SK-N-SH treated with all-trans-retinoic acid at 6 μM for 48 hours (cell line): ENCODE data around the gene NUB1.

Experiments
- ATAC-seq: fragments of 200-7000 bp; cut with Tn5 transposase; 3 replicates; pipeline ENCODE4 v1.9.1; 2020; ENCODE audit warnings: mild to moderate bottlenecking, moderate library complexity
- ARNTL ChIP-seq: fragments of 450-650 bp; formaldehyde crosslinking; IDR thresholded peaks from 2 replicates; pipeline ENCODE4 v1.5.0; 2020; ENCODE audit warnings: low read depth, mild to moderate bottlenecking, moderate library complexity, borderline replicate concordance
- BACH2 ChIP-seq: fragments of 250-450 bp; sonication (Bioruptor Pico); IDR thresholded peaks from 2 replicates; pipeline ENCODE4 v1.9.0; 2021; ENCODE audit warnings: mild to moderate bottlenecking, borderline replicate concordance
- CREB5 ChIP-seq: fragments of 250-450 bp; sonication (Bioruptor Pico); IDR thresholded peaks from 2 replicates; pipeline ENCODE4 v1.5.1; 2020; ENCODE audit warnings: low read depth, mild to moderate bottlenecking, moderate library complexity
- CSDC2 ChIP-seq: fragments of 250-450 bp; sonication (Bioruptor Pico); IDR thresholded peaks from 2 replicates; pipeline ENCODE4 v1.5.0; 2020; ENCODE audit warnings: mild to moderate bottlenecking, moderate library complexity
- CSRNP3 ChIP-seq: fragments of 250-450 bp; sonication (Bioruptor Pico); IDR thresholded peaks from 2 replicates; pipeline ENCODE4 v1.5.1; 2021; ENCODE audit warnings: mild to moderate bottlenecking, moderate library complexity
- ESRRG ChIP-seq: fragments of 250-450 bp; sonication (Bioruptor Pico); IDR thresholded peaks from 2 replicates; pipeline ENCODE4 v1.6.1; 2021; ENCODE audit warnings: mild to moderate bottlenecking
- GLIS3 ChIP-seq: fragments of 250-450 bp; sonication (Bioruptor Pico); IDR thresholded peaks from 2 replicates; pipeline ENCODE4 v1.5.0; 2020; ENCODE audit warnings: mild to moderate bottlenecking, moderate library complexity
- ISL1 ChIP-seq: fragments of 250-450 bp; sonication (Bioruptor Pico); IDR thresholded peaks from 2 replicates; pipeline ENCODE4 v2.1.2; 2022; ENCODE audit warnings: mild to moderate bottlenecking, moderate library complexity
- OSR1 ChIP-seq: fragments of 250-450 bp; sonication (Bioruptor Pico); IDR thresholded peaks from 2 replicates; pipeline ENCODE4 v1.8.0; 2022; ENCODE audit warnings: moderate library complexity, mild to moderate bottlenecking, inconsistent platforms
- POU6F1 ChIP-seq: fragments of 250-450 bp; sonication (Bioruptor Pico); IDR thresholded peaks from 2 replicates; pipeline ENCODE4 v1.8.0; 2021; ENCODE audit warnings: low read depth, mild to moderate bottlenecking, moderate library complexity, borderline replicate concordance
- PPARA ChIP-seq: fragments of 250-450 bp; sonication (Bioruptor Pico); IDR thresholded peaks from 2 replicates; pipeline ENCODE4 v1.5.0; 2020; ENCODE audit warnings: mild to moderate bottlenecking, borderline replicate concordance
- RARB ChIP-seq: fragments of 250-450 bp; sonication (Bioruptor Pico); IDR thresholded peaks from 2 replicates; pipeline ENCODE4 v1.8.0; 2021; ENCODE audit warnings: mild to moderate bottlenecking, moderate library complexity
- SNAI2 ChIP-seq: fragments of 250-450 bp; sonication (Bioruptor Pico); IDR thresholded peaks from 2 replicates; pipeline ENCODE4 v1.5.0; 2020; ENCODE audit warnings: mild to moderate bottlenecking, moderate library complexity
- TCF4 ChIP-seq: fragments of 250-450 bp; sonication (Bioruptor Pico); IDR thresholded peaks from 2 replicates; pipeline ENCODE4 v1.8.0; 2021; ENCODE audit warnings: mild to moderate bottlenecking, moderate library complexity, borderline replicate concordance
- TOX ChIP-seq: fragments of 250-450 bp; sonication (Bioruptor Pico); IDR thresholded peaks from 2 replicates; pipeline ENCODE4 v1.8.0; 2021; ENCODE audit warnings: mild to moderate bottlenecking, moderate library complexity, borderline replicate concordance
- TSHZ2 ChIP-seq: fragments of 250-450 bp; sonication (Bioruptor Pico); IDR thresholded peaks from 2 replicates; pipeline ENCODE4 v1.5.0; 2020; ENCODE audit warnings: mild to moderate bottlenecking, moderate library complexity
- ZC3H10 ChIP-seq: fragments of 250-450 bp; sonication (Bioruptor Pico); IDR thresholded peaks from 2 replicates; pipeline ENCODE4 v1.5.1; 2021; ENCODE audit warnings: mild to moderate bottlenecking, moderate library complexity
- ZFP3 ChIP-seq: fragments of 250-450 bp; sonication (Bioruptor Pico); IDR thresholded peaks from 2 replicates; pipeline ENCODE4 v1.5.0; 2020; ENCODE audit warnings: mild to moderate bottlenecking, moderate library complexity
- ZFP30 ChIP-seq: fragments of 450-650 bp; formaldehyde crosslinking; IDR thresholded peaks from 2 replicates; pipeline ENCODE4 v1.5.0; 2022; ENCODE audit warnings: mild to moderate bottlenecking, moderate library complexity
- ZNF565 ChIP-seq: fragments of 450-650 bp; formaldehyde crosslinking; conservative IDR thresholded peaks from 2 replicates; pipeline ENCODE4 v1.5.0; 2020; ENCODE audit warnings: low read depth, mild to moderate bottlenecking, moderate library complexity
- ZNF70 ChIP-seq: fragments of 450-650 bp; formaldehyde crosslinking; IDR thresholded peaks from 2 replicates; pipeline ENCODE4 v1.5.0; 2020; ENCODE audit warnings: mild to moderate bottlenecking, moderate library complexity
- ZNF8 ChIP-seq: fragments of 450-650 bp; formaldehyde crosslinking; IDR thresholded peaks from 2 replicates; pipeline ENCODE4 v1.5.0; 2020; ENCODE audit warnings: mild to moderate bottlenecking, moderate library complexity

Gene NUB1

GRCh38 chr7:151330181-151330580 is 11.4 kb upstream of the NUB1 start:
- no peak; the same call in 2 of the 3 replicates for ATAC-seq
- TF ChIP-seq TCF4 (CRISPR knock-in tag), result no peak
- TF ChIP-seq CSRNP3 (CRISPR knock-in tag), result no peak
- TF ChIP-seq OSR1 (CRISPR knock-in tag), result no peak
- no peak for TF ChIP-seq ZFP30

GRCh38 chr7:151330661-151331060 is 11.0 kb upstream of the NUB1 start:
- ATAC-seq, result no peak
- no peak for TF ChIP-seq GLIS3 (CRISPR knock-in tag)
- no peak for TF ChIP-seq CSDC2 (CRISPR knock-in tag)
- no peak for TF ChIP-seq CSRNP3 (CRISPR knock-in tag)
- no peak for TF ChIP-seq ESRRG (CRISPR knock-in tag)
- TF ChIP-seq ISL1 (CRISPR knock-in tag), result no peak
- no peak for TF ChIP-seq SNAI2 (CRISPR knock-in tag)
- no peak for TF ChIP-seq CREB5 (CRISPR knock-in tag)
- no peak for TF ChIP-seq RARB (CRISPR knock-in tag)
- no peak for TF ChIP-seq TCF4 (CRISPR knock-in tag)
- no peak for TF ChIP-seq TSHZ2 (CRISPR knock-in tag)
- TF ChIP-seq ZC3H10 (CRISPR knock-in tag), result no peak
- no peak for TF ChIP-seq ZNF565 (CRISPR knock-in tag)
- TF ChIP-seq ZFP30, result no peak
- TF ChIP-seq ZFP3 (CRISPR knock-in tag), result no peak
- TF ChIP-seq BACH2 (CRISPR knock-in tag), result no peak
- no peak for TF ChIP-seq ZNF8 (CRISPR knock-in tag)
- no peak for TF ChIP-seq ARNTL (CRISPR knock-in tag)

GRCh38 chr7:151334628-151335027 is 7.0 kb upstream of the NUB1 start:
- no peak for ATAC-seq
- TF ChIP-seq ZC3H10 (CRISPR knock-in tag), result no peak

- ATAC-seq, result no peak
- TF ChIP-seq ZFP3 (CRISPR knock-in tag) (no peak), SNAI2 (CRISPR knock-in tag) (no peak), ZNF8 (CRISPR knock-in tag) (no peak), PPARA (CRISPR knock-in tag) (no peak), TSHZ2 (CRISPR knock-in tag) (no peak), CREB5 (CRISPR knock-in tag) (no peak), POU6F1 (no peak), BACH2 (CRISPR knock-in tag) (no peak), ESRRG (CRISPR knock-in tag) (no peak), CSDC2 (CRISPR knock-in tag) (no peak), TOX (CRISPR knock-in tag) (no peak), ZNF70 (no peak), ARNTL (CRISPR knock-in tag) (no peak), ZNF565 (CRISPR knock-in tag) (no peak)
These were observed 5.4 kb upstream of the NUB1 start for GRCh38 chr7:151336027-151336708.
